Activated gamma-delta T cell treated with anti-CD3 and anti-CD28 coated beads, Interleukin-2, amount 50 U/mL, for 16 hours (primary cell): ENCODE measurements around the gene ZBTB26.
"Not testable (repeated sequence)": the region's sequence is repeated elsewhere in the genome, so short reads cannot be mapped to it uniquely, and the experiment has no call there.

ENCODE experiments used
- DNase-seq: peaks from one replicate; pipeline ENCODE4 v3.0.0-alpha.2; 2020; ENCODE audit warnings: low read depth

ZBTB26 gene

GRCh38 chr9:122923947-122924346, 7.4 kb downstream of the ZBTB26 start:
- no peak for DNase-seq

GRCh38 chr9:122922713-122923112, 8.6 kb downstream of the ZBTB26 start:
- DNase-seq = no peak

GRCh38 chr9:122918310-122918709, 13.0 kb downstream of the ZBTB26 start:
- DNase-seq = no peak

- DNase-seq = peak; percentile 54
Measured at GRCh38 chr9:122912964-122913673, 18.2 kb downstream of the ZBTB26 start, which contains the start of gene ZBTB6. ZBTB6 (minus strand) TSS chr9:122913323; CDS start chr9:122912072, 1,251 bp downstream.

- DNase-seq = no peak
Measured at GRCh38 chr9:122912671-122912963, 18.7 kb downstream of the ZBTB26 start.

- DNase-seq = not testable (repeated sequence)
Measured at GRCh38 chr9:122906122-122906521, 25.2 kb downstream of the ZBTB26 start.

GRCh38 chr9:122904823-122905710, 26.2 kb downstream of the ZBTB26 start, which contains the start of gene RC3H2:
RC3H2 (minus strand) TSS chr9:122905359; CDS start chr9:122897509, 7,850 bp downstream.
- peak; percentile 94 for DNase-seq

GRCh38 chr9:122904466-122904822, 26.9 kb downstream of the ZBTB26 start:
- DNase-seq = no peak

- DNase-seq = no peak
Measured at GRCh38 chr9:122900791-122901190, 30.5 kb downstream of the ZBTB26 start.

- DNase-seq = no peak
Measured at GRCh38 chr9:122897969-122898368, 33.3 kb downstream of the ZBTB26 start.

- no peak for DNase-seq
Measured at GRCh38 chr9:122888480-122888879, 42.8 kb downstream of the ZBTB26 start.

- DNase-seq = no peak
Measured at GRCh38 chr9:122883125-122883524, 48.2 kb downstream of the ZBTB26 start.

GRCh38 chr9:122879443-122879842, 51.9 kb downstream of the ZBTB26 start:
- DNase-seq = no peak

GRCh38 chr9:122875523-122875922, 55.8 kb downstream of the ZBTB26 start:
- no peak for DNase-seq

GRCh38 chr9:122867276-122867675, 64.0 kb downstream of the ZBTB26 start:
- not testable (repeated sequence) for DNase-seq

GRCh38 chr9:122866079-122866478, 65.2 kb downstream of the ZBTB26 start:
- no peak for DNase-seq
